Tibial nerve (tissue), 4 donors: ENCODE results near the gene CELSR1. TPM values are rescaled to one million over a fixed set of nuclear protein-coding genes. Genes with fewer than 3 reads are reported as not detected.

Experiments used
- DNase-seq, 2 donors: peaks; one replicate each; pipeline ENCODE4 v3.0.0-alpha.2; 2019; ENCODE audit warnings: low spot score in 2 of 2
- H3K27ac ChIP-seq, 4 donors: fragments of 200-600 bp; sonication (generic) in 3 of 4; one replicate each; pipeline ENCODE4 v1.5.1; 2017 to 2019; ENCODE audit warnings: mild to moderate bottlenecking in 1 of 4
- H3K27me3 ChIP-seq, 2 donors: fragments of 200-600 bp; sonication (generic) in 1 of 2; one replicate each; pipeline versions ENCODE4 v1.5.1 to v1.6.0; 2017 to 2019
- H3K36me3 ChIP-seq, 3 donors: fragments of 200-600 bp; sonication (generic); one replicate each; pipeline ENCODE4 v1.5.1; 2018 to 2019
- H3K4me1 ChIP-seq, 4 donors: fragments of 200-600 bp; sonication (generic) in 3 of 4; one replicate each; pipeline ENCODE4 v1.5.1; 2017 to 2019
- H3K4me3 ChIP-seq, 4 donors: fragments of 200-600 bp; sonication (generic) in 3 of 4; one replicate each; pipeline ENCODE4 v1.5.1; 2017 to 2019; ENCODE audit warnings: mild to moderate bottlenecking in 1 of 4, moderate library complexity in 1 of 4
- H3K9me3 ChIP-seq, 4 donors: fragments of 200-600 bp; sonication (generic) in 3 of 4; one replicate each; pipeline ENCODE4 v1.5.1; 2017 to 2019
- CTCF ChIP-seq, 5 experiments: fragments of 200-600 bp in 3 of 5; fragments of 450-650 bp in 2 of 5; sonication (generic) in 3 of 5; IDR thresholded peaks; one replicate each; pipeline ENCODE4 v1.5.1; 2016 to 2019; ENCODE audit warnings: antibody characterized with exemption in 5 of 5, mild to moderate bottlenecking in 3 of 5, moderate library complexity in 2 of 5
- EP300 ChIP-seq, 2 donors: sonication (generic); formaldehyde crosslinking; IDR thresholded peaks; one replicate each; pipeline ENCODE4 v1.6.1; 2017; ENCODE audit warnings: antibody characterized with exemption in 2 of 2, mild to moderate bottlenecking in 1 of 2
- POLR2A ChIP-seq, 2 donors: fragments of 450-650 bp; IDR thresholded peaks; one replicate each; pipeline ENCODE4 v1.6.1; 2017; ENCODE audit warnings: antibody characterized with exemption in 2 of 2, mild to moderate bottlenecking in 2 of 2, moderate library complexity in 2 of 2
- WGBS, 2 donors: methylation state at CpG; one replicate each; pipeline ENCODE4 v1.1.5; 2018; 5-methylcytosine and 5-hydroxymethylcytosine counted together
- total RNA-seq, 4 donors: library from RNA; depleted of rRNA; stranded (reverse); fragments of >200 nt; gene quantifications; one replicate each; pipeline ENCODE4 v1.1.0, GENCODE V29; 2016

Gene CELSR1
- total RNA-seq, 4 donors from 2014 or later = 1.0 to 5.9 (median 2.6) TPM

GRCh38 chr22:46433318-46433717 lies 104.1 kb downstream of the CELSR1 start:
- Histone ChIP-seq H3K4me3 (peak overlapping the region in 1 of 4 donors; percentile 45), H3K27ac (peak overlapping the region in 1 of 4 donors; percentile 72), H3K27me3 (peaks cover 0 to 13% of the 10 kb centered on the region in 2 donors), H3K36me3 (no peaks in the 10 kb centered on the region), H3K9me3 (no peaks in the 10 kb centered on the region), H3K4me1 (peaks cover 0 to 3% (median 0%) of the 10 kb centered on the region in 4 donors)
- TF ChIP-seq CTCF (IDR thresholded peaks at IDR 0.05) = no peak
- TF ChIP-seq POLR2A (IDR thresholded peaks at IDR 0.05) = no peak
- no peak for TF ChIP-seq EP300 (IDR thresholded peaks at IDR 0.05)
- DNase-seq = no peak
- 88 to 97% methylated on average over 15 to 16 of the region's 16 CpGs for WGBS, 2 donors

DNA sequence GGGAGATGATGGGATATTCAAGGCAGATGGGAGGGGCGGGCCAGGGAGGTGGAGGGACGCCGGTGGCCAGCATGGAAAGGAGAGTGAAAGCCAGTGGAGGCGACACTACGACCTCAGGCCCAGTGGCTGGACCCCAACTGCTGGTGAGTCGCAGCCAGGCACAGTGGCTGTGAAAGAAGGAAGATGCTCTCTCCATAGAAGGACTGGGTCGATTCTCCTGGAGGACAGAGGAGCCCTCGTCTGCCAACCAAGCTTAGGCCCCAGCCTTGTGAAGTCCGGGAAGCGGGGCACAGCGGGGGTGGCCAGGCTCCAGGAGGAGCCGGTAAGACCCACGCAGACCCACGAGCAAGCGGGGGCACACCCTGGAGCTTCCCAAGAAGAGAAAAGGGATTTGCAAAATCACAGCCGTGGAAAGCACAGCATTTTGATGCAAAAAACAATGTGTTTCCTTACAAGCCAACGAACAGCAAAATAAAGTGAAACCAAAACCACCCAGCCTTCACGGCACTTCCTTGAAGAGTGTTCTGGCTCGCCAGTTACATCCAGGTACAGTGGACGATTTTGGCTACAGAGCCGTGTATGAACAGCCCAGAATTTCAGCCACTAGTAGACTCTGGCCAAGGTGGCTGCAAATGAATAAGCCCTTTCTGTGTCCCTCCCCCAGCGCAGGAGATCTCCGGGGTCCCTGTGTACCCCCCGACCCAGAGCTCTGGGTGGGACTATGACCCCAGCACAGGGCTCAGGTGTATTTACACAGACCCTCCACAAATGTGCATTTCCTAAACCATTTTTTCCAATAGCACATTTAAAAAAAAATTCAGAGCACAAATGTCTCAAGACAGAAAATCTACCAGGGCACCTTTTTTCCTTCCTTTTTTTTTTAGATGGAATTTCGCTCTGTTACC lies 105.0 kb downstream of the CELSR1 start:
- Histone ChIP-seq H3K4me1 (peaks cover 0 to 3% (median 0%) of the 10 kb centered on the region in 4 donors), H3K36me3 (no peaks in the 10 kb centered on the region), H3K4me3 (peak overlapping the region in 2 of 4 donors; percentile 40 to 45), H3K27ac (peak overlapping the region in 1 of 4 donors; percentile 72), H3K9me3 (no peaks in the 10 kb centered on the region), H3K27me3 (peaks cover 0 to 13% of the 10 kb centered on the region in 2 donors)
- TF ChIP-seq EP300 (IDR thresholded peaks at IDR 0.05) (no peak), POLR2A (IDR thresholded peaks at IDR 0.05) (no peak), CTCF (IDR thresholded peaks at IDR 0.05) (no peak)
- WGBS, 2 donors = 74 to 75% methylated on average over 24 to 25 of the region's 25 CpGs
- no peak for DNase-seq

DNA sequence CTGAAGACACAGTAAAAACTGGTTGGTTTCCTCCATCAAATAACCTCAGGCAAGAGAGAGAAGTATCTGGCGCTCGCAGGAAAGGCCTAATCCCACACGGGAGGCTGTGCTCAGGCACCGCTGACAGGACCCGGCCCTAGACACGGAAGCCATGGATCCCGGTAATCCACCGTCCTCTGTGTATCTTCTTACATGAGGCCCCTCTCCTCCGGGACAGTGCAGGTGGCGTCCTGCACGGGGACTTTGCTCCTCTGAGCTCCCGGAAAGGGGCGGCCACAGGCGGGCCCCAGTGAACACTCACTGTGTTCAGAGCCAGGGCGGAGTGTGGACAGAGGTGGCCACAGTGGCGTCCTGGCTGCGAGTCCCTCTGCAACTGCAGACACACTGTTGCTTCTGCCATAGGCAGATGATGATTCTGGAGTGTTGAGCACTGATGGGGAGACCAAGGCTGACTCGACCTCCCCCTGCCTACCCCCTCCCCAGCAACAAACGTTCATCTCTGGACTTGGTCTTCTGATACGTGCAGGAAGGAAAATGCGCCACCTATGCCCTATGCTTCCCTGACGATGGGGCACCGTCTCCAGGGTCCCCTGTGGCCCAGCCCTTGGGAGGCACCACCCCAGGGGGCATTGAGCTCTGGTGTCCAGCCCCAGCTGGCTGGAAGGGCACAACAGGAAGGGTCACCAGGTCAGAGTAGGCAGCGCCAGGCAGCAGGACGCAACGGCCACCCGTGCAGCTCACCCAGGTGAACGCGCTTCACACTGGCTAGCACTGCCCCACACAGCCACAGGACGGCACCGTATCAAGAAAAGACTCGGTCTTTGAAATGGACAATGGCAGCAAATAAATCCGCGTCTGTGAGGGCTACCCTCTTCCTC lies 106.2 kb downstream of the CELSR1 start:
- WGBS, 2 donors = 79 to 91% methylated on average over 23 to 32 of the region's 34 CpGs
- H3K27me3 ChIP-seq = peaks cover 0 to 13% of the 10 kb centered on the region in 2 donors
- TF ChIP-seq EP300 (IDR thresholded peaks at IDR 0.05) (no peak), CTCF (IDR thresholded peaks at IDR 0.05) (no peak), POLR2A (IDR thresholded peaks at IDR 0.05) (no peak)
- H3K9me3 ChIP-seq = peaks cover 0 to 4% (median 0%) of the 10 kb centered on the region in 4 donors
- DNase-seq = no peak
- no peaks in the 10 kb centered on the region for H3K36me3 ChIP-seq
- H3K27ac ChIP-seq = no peak overlapping the region
- peaks cover 0 to 3% (median 0%) of the 10 kb centered on the region in 4 donors for H3K4me1 ChIP-seq
- no peak overlapping the region for H3K4me3 ChIP-seq

GRCh38 chr22:46429325-46429853 lies 108.0 kb downstream of the CELSR1 start:
- H3K4me1 ChIP-seq = peaks cover 0 to 3% (median 0%) of the 10 kb centered on the region in 4 donors
- H3K27me3 ChIP-seq = peaks cover 0 to 13% of the 10 kb centered on the region in 2 donors
- no peak for DNase-seq
- WGBS, 2 donors = 44 to 45% methylated on average over 13 of the region's 13 CpGs
- peaks cover 0 to 13% (median 0%) of the 10 kb centered on the region in 4 donors for H3K9me3 ChIP-seq
- no peaks in the 10 kb centered on the region for H3K36me3 ChIP-seq
- H3K27ac ChIP-seq = no peak overlapping the region
- H3K4me3 ChIP-seq = no peak overlapping the region
- TF ChIP-seq CTCF (IDR thresholded peaks at IDR 0.05) = no peak
- no peak for TF ChIP-seq POLR2A (IDR thresholded peaks at IDR 0.05)
- TF ChIP-seq EP300 (IDR thresholded peaks at IDR 0.05) = no peak
